B cell (primary cell): ENCODE measurements around the gene ADAM17. TPM values are rescaled to one million over a fixed set of nuclear protein-coding genes. Genes with fewer than 3 reads are reported as not detected.

Experiments used
- ATAC-seq: fragments of 200-7000 bp; cut with Tn5 transposase; one replicate; pipeline ENCODE4 v1.10.0; 2021; ENCODE audit warnings: low read depth, mild to moderate bottlenecking, moderate number of reproducible peaks, moderate library complexity
- CTCF ChIA-PET: fragments of 350-600 bp; sonication (Branson Sonifier 250); formaldehyde crosslinking; loops from one replicate; lab custom pipeline; 2021; ENCODE audit warnings: antibody characterized with exemption, inconsistent platforms; lab: Charles Lee
- POLR2A ChIA-PET: fragments of 350-600 bp; sonication (Branson Sonifier 250); formaldehyde crosslinking; loops from one replicate; lab custom pipeline; 2021; ENCODE audit warnings: antibody characterized with exemption; lab: Charles Lee
- DNase-seq: peaks from one replicate; pipeline ENCODE4 v3.0.0; 2013
- H2AFZ ChIP-seq: 2 replicates; pipeline ENCODE4 v1.6.1; 2012; ENCODE audit warnings: mild to moderate bottlenecking, low read depth, low read length; ENCODE audit not compliant: insufficient read depth, poor library complexity, severe bottlenecking
- H3K27ac ChIP-seq, 2 donors: 1 replicate in 1 of 2; 2 replicates in 1 of 2; pipeline ENCODE4 v1.5.1; 2012 to 2013; ENCODE audit warnings: low read length in 2 of 2, mild to moderate bottlenecking in 2 of 2, moderate library complexity in 1 of 2
- H3K27me3 ChIP-seq, 4 experiments: fragments of 200-600 bp in 1 of 4; sonication (generic) in 1 of 4; replicated peaks in 1 of 4; 1 replicate in 2 of 4; 2 replicates in 2 of 4; pipeline versions ENCODE4 v1.6.1 to v1.7.0; 2013 to 2016; ENCODE audit warnings: low read length in 3 of 4, mild to moderate bottlenecking in 2 of 4, mixed read lengths in 1 of 4, moderate library complexity in 1 of 4; ENCODE audit not compliant: insufficient read depth in 4 of 4, control insufficient read depth in 3 of 4; ENCODE audit errors: control extremely low read depth in 1 of 4
- H3K36me3 ChIP-seq, 2 experiments: replicated peaks in 1 of 2; 1 replicate in 1 of 2; 2 replicates in 1 of 2; pipeline versions ENCODE4 v1.6.1 to v1.7.1; 2013; ENCODE audit warnings: low read length in 1 of 2; ENCODE audit not compliant: insufficient read depth in 2 of 2, control insufficient read depth in 1 of 2; ENCODE audit errors: control extremely low read depth in 1 of 2, extremely low read depth in 1 of 2
- H3K4me1 ChIP-seq, 2 donors: fragments of 200-600 bp in 1 of 2; sonication (generic) in 1 of 2; 1 replicate in 1 of 2; 2 replicates in 1 of 2; pipeline versions ENCODE4 v1.5.1 to v1.6.1; 2013 to 2017; ENCODE audit warnings: low read length in 2 of 2; ENCODE audit not compliant: control insufficient read depth in 2 of 2, insufficient read depth in 2 of 2
- H3K4me2 ChIP-seq: replicated peaks from 2 replicates; pipeline ENCODE3; 2012; ENCODE audit warnings: mild to moderate bottlenecking, low read depth, low read length; ENCODE audit not compliant: poor library complexity, severe bottlenecking
- H3K4me3 ChIP-seq, 5 experiments: fragments of 200-600 bp in 1 of 5; sonication (generic) in 1 of 5; 1 replicate in 3 of 5; 2 replicates in 2 of 5; pipeline versions ENCODE4 v1.5.1 to v1.7.0; 2011 to 2016; ENCODE audit warnings: low read length in 4 of 5, mild to moderate bottlenecking in 4 of 5, low read depth in 2 of 5, control low read depth in 1 of 5, moderate library complexity in 1 of 5; ENCODE audit not compliant: insufficient read depth in 1 of 5; ENCODE audit errors: control extremely low read depth in 1 of 5, extremely low read depth in 1 of 5
- H3K79me2 ChIP-seq: fragments of 200-600 bp; sonication (generic); one replicate; pipeline ENCODE4 v1.6.0; 2016; ENCODE audit warnings: low read length; ENCODE audit not compliant: control insufficient read depth, insufficient read depth
- H3K9ac ChIP-seq: fragments of 200-600 bp; sonication (generic); 2 replicates; pipeline ENCODE4 v1.6.1; 2017; ENCODE audit warnings: mild to moderate bottlenecking, low read length, moderate library complexity
- H3K9me3 ChIP-seq, 3 donors: one replicate each; pipeline versions ENCODE4 v1.6.1 to v1.7.1; 2013; ENCODE audit warnings: low read length in 2 of 3; ENCODE audit not compliant: control insufficient read depth in 2 of 3, insufficient read depth in 1 of 3; ENCODE audit errors: control extremely low read depth in 1 of 3
- H4K20me1 ChIP-seq: 2 replicates; pipeline ENCODE4 v1.6.0; 2012; ENCODE audit warnings: mild to moderate bottlenecking, low read length; ENCODE audit not compliant: insufficient read depth, control insufficient read depth, poor library complexity, severe bottlenecking
- H3K27ac Mint-ChIP-seq: one replicate; pipeline ENCODE4 v1.8.0; 2021; ENCODE audit warnings: mixed read lengths
- H3K27me3 Mint-ChIP-seq: one replicate; pipeline ENCODE4 v1.8.0; 2021; ENCODE audit warnings: mixed read lengths
- H3K4me1 Mint-ChIP-seq: one replicate; pipeline ENCODE4 v1.8.0; 2021; ENCODE audit warnings: mixed read lengths
- H3K4me3 Mint-ChIP-seq: one replicate; pipeline ENCODE4 v1.8.0; 2021; ENCODE audit warnings: mixed read lengths
- H3K9me3 Mint-ChIP-seq: one replicate; pipeline ENCODE4 v1.8.0; 2022; ENCODE audit warnings: mixed read lengths; ENCODE audit not compliant: insufficient read depth
- CTCF ChIP-seq: fragments of 200-600 bp; IDR thresholded peaks from one replicate; pipeline ENCODE4 v1.8.0; 2022; ENCODE audit warnings: antibody characterized with exemption, mild to moderate bottlenecking
- EZH2 ChIP-seq: IDR thresholded peaks from 2 replicates; pipeline ENCODE4 v1.6.1; 2012; ENCODE audit warnings: borderline replicate concordance, low read depth, mild to moderate bottlenecking, moderate library complexity, low read length; ENCODE audit not compliant: insufficient read depth, poor library complexity, severe bottlenecking
- WGBS: methylation state at CpG from one replicate; pipeline ENCODE4 v1.1.5; 2013; ENCODE audit warnings: missing lambda C conversion rate; ENCODE audit not compliant: insufficient coverage; 5-methylcytosine and 5-hydroxymethylcytosine counted together
- intact Hi-C: fragments of 100-400 bp; cut with micrococcal nuclease; formaldehyde crosslinking; loops from one replicate; pipeline ENCODE4 v1.10.0; 2022
- polyA plus RNA-seq: library from polyadenylated mRNA; depleted of rRNA; stranded (reverse); fragments of >200 nt; gene quantifications from 2 replicates; pipeline ENCODE4 v1.2.3, GENCODE V29; 2012
- total RNA-seq, 2 donors: library from RNA; stranded (reverse); fragments of 120-200 nt in 1 of 2; gene quantifications; 1 replicate in 1 of 2; 2 replicates in 1 of 2; pipeline versions ENCODE4 v1.2.3 to v1.2.4, GENCODE V29; 2013 to 2022

Gene ADAM17
- total and polyA plus RNA-seq, 2 donors (not counting 1 experiment from before 2014, with no cell fraction given) = 13.9 to 57.8 TPM

GRCh38 chr2:9473985-9474360 lies 81.7 kb downstream of the ADAM17 start:
- peaks cover 33% of the 10 kb centered on the region for H3K79me2 ChIP-seq
- peaks cover 0 to 20% of the 10 kb centered on the region in 2 experiments for H3K36me3 ChIP-seq
- H3K9ac ChIP-seq = peak overlapping the region; percentile 75
- peaks cover 15% of the 10 kb centered on the region for H4K20me1 ChIP-seq
- peak overlapping the region; percentile 92 for H2AFZ ChIP-seq
- ATAC-seq (peak; percentile 59), DNase-seq (peak; percentile 77)
- no peaks in the 10 kb centered on the region for H3K27me3 ChIP-seq
- Mint-ChIP-seq H3K9me3 (no peaks in the 10 kb centered on the region), H3K4me3 (peak overlapping the region; percentile 84), H3K4me1 (peaks cover 38% of the 10 kb centered on the region), H3K27ac (peak overlapping the region; percentile 88), H3K27me3 (no peaks in the 10 kb centered on the region)
- H3K4me2 ChIP-seq = peak overlapping the region; percentile 84
- POLR2A ChIA-PET = interaction anchor here (0.6 to 1.4 kb wide), 4 partner anchors 77 to 157 kb away, joined by 3 to 8 read pairs (median 5); partner anchors contain the start of genes ADAM17 and YWHAQ
- H3K4me1 ChIP-seq = peaks cover 21 to 29% of the 10 kb centered on the region in 2 donors
- CTCF ChIA-PET = interaction anchor here (0.7 to 1.0 kb wide), 2 partner anchors 9 to 83 kb away, joined by 3 read pairs; no protein-coding TSS in a partner anchor
- H3K9me3 ChIP-seq = peaks cover 0 to 4% (median 0%) of the 10 kb centered on the region in 3 donors
- H3K4me3 ChIP-seq = peak overlapping the region; percentile 40 to 85 (median 68)
- 20% methylated on average over 39 of the region's 39 CpGs for whole genome bisulfite sequencing
- TF ChIP-seq EZH2 (no peak), CTCF (no peak)
- intact Hi-C loops = loop anchor here (1.0 to 5.0 kb wide), 5 partner anchors 51 to 569 kb away; partner anchors contain the start of genes ADAM17, CPSF3, ITGB1BP1 and KLF11
- peak overlapping the region; percentile 62 to 66 for H3K27ac ChIP-seq

GRCh38 chr2:9473308-9473984 lies 82.2 kb downstream of the ADAM17 start:
- Histone ChIP-seq H3K27ac (peak overlapping the region; percentile 62 to 66), H3K9me3 (peaks cover 0 to 4% (median 0%) of the 10 kb centered on the region in 3 donors), H3K79me2 (peaks cover 30% of the 10 kb centered on the region), H4K20me1 (peaks cover 15% of the 10 kb centered on the region), H2AFZ (peak overlapping the region; percentile 92), H3K27me3 (no peaks in the 10 kb centered on the region), H3K36me3 (peaks cover 0 to 16% of the 10 kb centered on the region in 2 experiments), H3K4me3 (peak overlapping the region; percentile 36 to 85 (median 68)), H3K9ac (peak overlapping the region; percentile 75), H3K4me2 (peak overlapping the region; percentile 84), H3K4me1 (peaks cover 21 to 29% of the 10 kb centered on the region in 2 donors)
- no peaks in the 10 kb centered on the region for H3K9me3 Mint-ChIP-seq
- ChIA-PET CTCF (interaction anchor here (0.7 to 1.0 kb wide), 3 partner anchors 9 to 84 kb away, joined by 3 read pairs; partner anchors contain the start of gene ADAM17), POLR2A (interaction anchor here (0.6 to 1.4 kb wide), 4 partner anchors 77 to 157 kb away, joined by 3 to 8 read pairs (median 5); partner anchors contain the start of genes ADAM17 and YWHAQ)
- 61% methylated on average over 24 of the region's 24 CpGs for WGBS
- peaks cover 37% of the 10 kb centered on the region for H3K4me1 Mint-ChIP-seq
- ATAC-seq (no peak), DNase-seq (peak; percentile 58)
- peak overlapping the region; percentile 88 for H3K27ac Mint-ChIP-seq
- H3K27me3 Mint-ChIP-seq = no peaks in the 10 kb centered on the region
- H3K4me3 Mint-ChIP-seq = peak overlapping the region; percentile 84
- TF ChIP-seq CTCF = no peak
- intact Hi-C loops = loop anchor here (2.0 to 5.0 kb wide), 2 partner anchors 157 to 369 kb away; partner anchors contain the start of genes TAF1B and YWHAQ
